Measurements from ENCODE around the gene CHMP3.
A peak's percentile ranks its signal among the peaks of the same experiment; 100 is the strongest.
"Not testable (repeated sequence)": the region's sequence is repeated elsewhere in the genome, so short reads cannot be mapped to it uniquely, and the experiment has no call there.

CHMP3 gene

GRCh38 chr2:86562922-86563649 lies at the start of gene CHMP3:
Gene CHMP3 (minus strand): TSS chr2:86563443. CDS start chr2:86563348, 95 bp downstream.
- peak; percentile 98 to 99 for DNase-seq

GRCh38 chr2:86610871-86611270 lies 47.6 kb upstream of the CHMP3 start:
- DNase-seq, result no peak

GRCh38 chr2:86608832-86609410 lies 45.7 kb upstream of the CHMP3 start:
- DNase-seq, result no peak

GRCh38 chr2:86603905-86604304 lies 40.7 kb upstream of the CHMP3 start:
- no peak for DNase-seq

DNA sequence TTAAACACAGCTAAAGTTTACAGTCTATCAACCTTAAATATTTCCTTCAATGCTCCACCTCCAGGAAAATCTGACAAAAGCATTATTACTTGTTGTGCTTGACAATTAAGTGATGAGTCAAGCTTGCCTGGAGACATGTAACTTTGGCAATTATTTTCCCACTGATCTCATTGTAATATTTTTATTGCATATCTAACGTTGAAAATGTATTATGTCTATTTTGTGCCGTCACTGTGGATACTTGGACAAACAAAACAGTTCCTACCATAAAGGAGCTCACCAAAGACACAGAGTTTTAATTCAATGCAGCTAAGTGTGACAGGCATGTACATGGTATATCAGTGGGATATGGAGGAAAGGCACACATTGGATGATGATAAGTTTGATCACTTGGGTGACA lies 35.7 kb upstream of the CHMP3 start:
- no peak for DNase-seq

- DNase-seq, result no peak
Measured at GRCh38 chr2:86596118-86596517, 32.9 kb upstream of the CHMP3 start.

DNA sequence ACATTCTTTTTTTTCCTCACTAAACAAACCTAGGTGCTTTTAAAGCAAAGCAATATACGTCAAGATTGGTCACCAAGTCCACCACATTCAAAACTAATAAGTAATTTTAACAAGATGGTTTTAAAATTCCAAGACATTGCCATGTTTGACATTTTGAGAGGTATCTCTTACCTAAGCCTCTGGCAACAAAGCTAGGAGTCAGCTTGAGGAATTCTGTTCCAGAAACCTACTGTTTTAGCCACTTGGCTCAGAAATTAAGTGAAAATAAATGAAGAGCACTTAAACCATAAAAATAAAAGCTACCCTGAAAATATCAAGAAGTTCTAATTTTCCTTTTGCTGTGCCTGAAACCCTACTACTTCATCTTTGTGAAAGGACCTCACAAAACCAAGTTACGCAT lies 30.0 kb upstream of the CHMP3 start:
- no peak for DNase-seq

GRCh38 chr2:86592547-86593230 lies 29.4 kb upstream of the CHMP3 start:
- DNase-seq, result no peak

DNA sequence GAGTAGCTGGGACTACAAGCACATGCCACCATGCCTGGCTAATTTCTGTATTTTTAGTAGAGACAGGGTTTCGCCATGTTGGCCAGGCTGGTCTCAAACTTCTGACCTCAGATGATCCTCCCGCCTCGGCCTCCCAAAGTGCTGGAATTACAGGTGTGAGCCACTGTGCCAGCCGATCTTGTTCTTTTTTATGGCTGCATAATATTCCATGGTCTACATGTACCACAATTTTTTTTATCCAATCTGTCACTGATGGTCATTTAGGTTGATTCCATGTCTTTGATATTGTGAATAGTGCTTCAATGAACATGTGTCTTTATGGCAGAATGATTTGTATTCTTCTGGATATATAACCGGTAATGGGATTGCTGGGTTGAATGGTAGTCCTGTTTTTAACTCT lies 26.5 kb upstream of the CHMP3 start:
- DNase-seq, result not testable (repeated sequence)

DNA sequence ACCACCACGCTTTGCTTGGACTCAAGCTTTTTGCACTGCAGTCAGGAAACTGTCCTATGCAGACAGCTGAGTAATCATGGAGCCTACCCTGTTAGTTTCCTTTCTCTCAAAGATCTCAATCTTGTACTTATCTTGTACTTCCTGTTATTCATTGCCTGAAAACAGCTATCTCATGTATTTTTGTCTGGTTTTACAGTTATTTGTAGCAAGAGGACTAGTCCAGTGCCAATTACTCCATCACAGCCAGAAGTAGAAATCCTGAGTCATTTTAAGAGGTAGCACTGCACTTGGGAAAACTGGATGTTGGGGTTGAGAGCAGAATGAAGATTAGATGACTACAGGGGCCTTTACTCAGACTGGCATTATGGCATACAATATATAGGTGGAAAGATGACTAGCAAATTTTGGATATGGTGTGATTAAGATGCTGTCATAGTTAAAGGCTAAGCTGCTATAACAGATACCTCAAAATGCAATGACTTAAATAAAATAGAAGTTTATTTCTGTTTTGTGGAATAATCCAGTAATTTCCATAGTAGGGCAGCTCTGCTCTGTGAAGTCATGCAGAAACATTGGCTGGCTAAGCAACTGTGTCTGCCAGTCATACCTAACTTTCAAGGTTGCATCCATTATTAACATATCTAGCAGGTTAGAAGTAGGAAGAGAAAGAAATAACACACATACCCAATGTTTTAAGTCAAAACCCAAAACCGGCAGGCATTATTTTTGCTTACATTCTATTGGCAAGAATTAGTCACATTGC lies 21.1 kb upstream of the CHMP3 start:
- DNase-seq, result peak in 1 of 2 donors; percentile 33

DNA sequence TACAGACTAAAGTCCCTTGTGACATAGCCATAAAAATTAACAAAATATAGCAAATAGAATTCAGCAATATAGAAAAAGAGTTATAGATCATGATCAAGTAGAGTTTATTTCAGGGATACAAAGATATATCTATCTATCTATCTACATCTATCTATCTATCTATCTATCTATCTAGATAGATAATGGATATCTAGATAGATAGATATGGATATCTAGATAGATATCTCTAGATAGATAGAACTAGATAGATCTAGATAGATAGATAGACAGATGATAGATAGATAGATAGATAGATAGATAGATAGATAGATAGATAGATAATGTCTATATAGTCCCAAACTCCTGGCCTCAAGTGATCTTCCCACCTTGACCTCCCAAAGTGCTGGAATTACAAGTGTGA lies 17.3 kb upstream of the CHMP3 start:
- DNase-seq, result no peak

DNA sequence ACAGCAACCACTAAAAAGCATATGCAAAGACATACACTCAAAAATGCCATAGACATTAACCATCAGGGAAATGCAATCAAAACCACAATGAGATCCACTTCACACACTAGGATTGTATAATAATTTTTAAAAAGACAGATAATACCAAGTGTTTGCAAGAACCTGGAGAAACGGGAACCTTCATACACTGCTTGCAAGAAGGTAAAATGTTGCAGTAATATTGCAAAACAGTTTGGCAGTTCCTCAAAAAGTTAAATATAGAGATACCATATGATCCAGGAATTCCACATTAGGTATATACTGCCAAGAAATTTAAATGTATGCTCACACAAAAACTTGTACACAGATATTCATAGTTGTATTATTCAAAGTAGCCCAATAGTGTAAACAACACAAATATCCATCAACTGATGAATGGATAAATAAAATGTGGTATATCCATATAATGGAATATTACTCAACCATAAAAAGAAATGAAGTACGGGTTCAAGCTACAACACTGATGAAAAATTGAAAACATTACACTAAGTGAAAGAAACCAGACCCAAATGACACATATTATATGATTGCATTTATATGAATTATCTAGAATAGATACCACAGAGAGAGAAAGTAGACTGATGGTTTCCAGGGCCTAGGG lies 14.7 kb upstream of the CHMP3 start:
- DNase-seq, result no peak

GRCh38 chr2:86570059-86570458 lies 6.8 kb upstream of the CHMP3 start:
- no peak for DNase-seq

DNA sequence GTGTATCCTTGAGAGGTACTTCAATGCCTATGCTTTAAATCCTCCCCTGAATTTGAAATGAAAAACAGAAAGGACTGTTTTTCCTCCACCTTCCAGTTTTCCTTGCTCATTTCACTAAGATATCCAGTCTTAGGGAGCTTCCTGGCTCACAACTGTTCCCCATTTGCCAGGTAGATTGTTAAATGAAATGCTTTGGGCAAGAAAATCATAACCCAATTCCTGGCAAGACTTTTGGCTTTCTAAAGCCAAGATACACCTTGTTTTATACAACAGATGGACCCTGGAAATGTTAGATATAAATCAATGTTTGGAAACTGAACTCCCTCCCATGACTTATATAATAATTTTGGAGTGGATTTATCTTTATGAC lies 3.6 kb upstream of the CHMP3 start:
- DNase-seq, result no peak

DNA sequence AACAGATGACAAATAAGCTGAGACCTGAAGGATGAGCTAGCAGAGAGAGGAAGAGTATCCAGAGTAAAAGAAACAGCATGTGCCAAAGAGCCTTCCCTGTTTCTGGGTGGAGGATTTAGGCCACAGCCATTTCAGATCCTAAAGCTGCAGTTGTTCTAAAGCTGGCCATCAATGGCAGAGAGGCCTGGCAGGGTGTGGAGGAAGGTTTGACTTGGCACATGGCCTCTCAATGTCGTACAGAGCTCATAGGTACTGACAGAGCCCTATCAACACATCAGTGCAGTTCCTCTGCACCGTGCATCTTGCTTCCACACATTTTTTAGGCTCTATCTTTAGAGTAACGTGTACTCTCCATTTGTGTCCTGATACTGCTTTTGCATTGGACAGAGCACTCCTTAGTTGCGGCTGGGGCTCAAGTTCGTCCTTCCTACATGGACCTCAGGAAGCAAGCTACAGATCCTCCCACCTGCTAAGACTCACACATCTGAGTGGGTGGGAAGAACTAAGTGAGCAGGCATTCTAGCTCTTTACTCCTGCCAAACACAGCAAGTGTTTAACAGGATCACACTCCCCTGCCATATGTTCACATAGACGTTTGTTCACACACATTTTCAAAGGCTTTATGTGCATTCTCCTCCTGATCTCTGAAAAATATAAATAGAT lies 3.0 kb upstream of the CHMP3 start:
- DNase-seq, result no peak

- no peak for DNase-seq
Measured at GRCh38 chr2:86563650-86564061, 413 bp upstream of the CHMP3 start.

- DNase-seq, result no peak
Measured at GRCh38 chr2:86562485-86562921, 740 bp downstream of the CHMP3 start.

- no peak for DNase-seq
Measured at GRCh38 chr2:86557836-86558235, 5.4 kb downstream of the CHMP3 start.

GRCh38 chr2:86556508-86556907 lies 6.7 kb downstream of the CHMP3 start:
- no peak for DNase-seq

DNA sequence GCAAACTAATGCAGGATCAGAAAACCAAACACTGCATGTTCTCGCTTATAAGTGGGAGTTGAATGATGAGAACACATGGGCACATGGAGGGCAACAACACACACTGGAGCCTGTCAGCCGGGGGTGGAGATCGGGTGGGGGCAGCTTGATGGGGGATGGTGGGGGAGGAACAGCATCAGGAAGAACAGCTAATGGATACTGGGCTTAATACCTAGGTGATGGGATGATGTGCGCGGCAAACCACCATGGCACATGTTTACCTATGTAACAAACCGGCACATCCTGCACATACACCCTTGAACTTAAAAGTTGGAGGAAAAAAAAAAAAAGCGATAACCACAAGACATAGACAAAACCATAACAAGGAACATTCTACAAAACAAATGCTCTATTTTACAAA lies 10.4 kb downstream of the CHMP3 start:
- peak; percentile 13 to 14 for DNase-seq

- not testable (repeated sequence) for DNase-seq
Measured at GRCh38 chr2:86549963-86550725, 13.1 kb downstream of the CHMP3 start.

- not testable (repeated sequence) for DNase-seq
Measured at GRCh38 chr2:86549440-86549839, 13.8 kb downstream of the CHMP3 start.

Data from CD4-positive, alpha-beta T cell treated with Interleukin-1 beta for 1 hour (primary cell).